ENCODE measurements around the gene CLPSL1.

The CLPSL1 gene

DNA sequence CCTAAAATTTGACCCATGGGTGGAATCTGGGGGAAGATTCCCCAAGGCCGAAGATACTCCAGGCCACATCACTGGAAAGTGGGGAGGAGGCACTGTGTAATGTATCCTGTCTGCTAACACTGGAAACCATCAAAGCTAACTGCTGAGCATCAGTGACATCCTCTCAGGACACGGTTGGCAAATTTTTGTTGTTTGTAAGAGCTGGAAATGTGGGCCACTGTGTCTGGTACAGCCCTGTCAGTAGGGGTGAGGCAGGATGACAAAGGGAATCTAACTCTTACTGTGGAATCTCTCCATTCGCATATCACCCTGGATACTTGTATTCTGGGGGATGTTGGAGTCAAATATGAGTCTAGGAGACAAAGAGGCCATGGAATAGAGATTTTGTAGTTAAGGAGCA lies 21.4 kb upstream of the CLPSL1 start:
- TF ChIP-seq CTCF (IDR thresholded peaks at IDR 0.05; ENCODE audit: borderline replicate concordance, extremely low read depth, low read length, poor library complexity, severe bottlenecking) (no peak), EZH2 (IDR thresholded peaks at IDR 0.05; ENCODE audit: borderline replicate concordance, low read depth, low read length, severe bottlenecking) (no peak)
- DNase-seq (no peak), ATAC-seq (ENCODE audit: insufficient read depth, low read depth) (no peak)
- H2AFZ ChIP-seq (ENCODE audit: low read depth, low read length), result no peak overlapping the region
- H3K9me3 ChIP-seq (ENCODE audit: insufficient read depth, low read length, severe bottlenecking), result no peaks in the 10 kb centered on the region
- H3K4me3 ChIP-seq (ENCODE audit: low read depth in 1 of 2, low read length in 2 of 2), result no peak overlapping the region
- no peak overlapping the region for H3K9ac ChIP-seq (ENCODE audit: low read depth, low read length)
- H3K27me3 ChIP-seq (ENCODE audit: insufficient read depth, low read length, poor library complexity), result peaks cover 10% of the 10 kb centered on the region
- no peaks in the 10 kb centered on the region for H4K20me1 ChIP-seq (ENCODE audit: insufficient read depth, low read length)
- H3K27ac ChIP-seq (ENCODE audit: low read length), result no peak overlapping the region
- no peaks in the 10 kb centered on the region for H3K79me2 ChIP-seq (ENCODE audit: insufficient read depth, low read length)
- no peaks in the 10 kb centered on the region for H3K4me1 ChIP-seq (ENCODE audit: insufficient read depth, low read length)
- no peaks in the 10 kb centered on the region for H3K36me3 ChIP-seq (ENCODE audit: insufficient read depth, low read length)
- H3K4me2 ChIP-seq (ENCODE audit: insufficient read depth, low read length), result no peak overlapping the region

- no peak overlapping the region for H3K4me3 ChIP-seq (ENCODE audit: low read depth in 1 of 2, low read length in 2 of 2)
- H3K27ac ChIP-seq (ENCODE audit: low read length), result no peak overlapping the region
- DNase-seq, result no peak
- no peak for ATAC-seq (ENCODE audit: insufficient read depth, low read depth)
- H3K4me1 ChIP-seq (ENCODE audit: insufficient read depth, low read length), result no peaks in the 10 kb centered on the region
- no peak overlapping the region for H2AFZ ChIP-seq (ENCODE audit: low read depth, low read length)
- no peaks in the 10 kb centered on the region for H4K20me1 ChIP-seq (ENCODE audit: insufficient read depth, low read length)
- H3K27me3 ChIP-seq (ENCODE audit: insufficient read depth, low read length, poor library complexity), result peaks cover 13% of the 10 kb centered on the region
- no peaks in the 10 kb centered on the region for H3K79me2 ChIP-seq (ENCODE audit: insufficient read depth, low read length)
- no peak overlapping the region for H3K9ac ChIP-seq (ENCODE audit: low read depth, low read length)
- no peak for TF ChIP-seq CTCF (IDR thresholded peaks at IDR 0.05; ENCODE audit: borderline replicate concordance, extremely low read depth, low read length, poor library complexity, severe bottlenecking)
- TF ChIP-seq EZH2 (IDR thresholded peaks at IDR 0.05; ENCODE audit: borderline replicate concordance, low read depth, low read length, severe bottlenecking), result no peak
- no peaks in the 10 kb centered on the region for H3K36me3 ChIP-seq (ENCODE audit: insufficient read depth, low read length)
- H3K9me3 ChIP-seq (ENCODE audit: insufficient read depth, low read length, severe bottlenecking), result no peaks in the 10 kb centered on the region
- no peak overlapping the region for H3K4me2 ChIP-seq (ENCODE audit: insufficient read depth, low read length)
Observed at GRCh38 chr6:35765739-35766138, 15.1 kb upstream of the CLPSL1 start.

GRCh38 chr6:35769211-35769610 lies 11.6 kb upstream of the CLPSL1 start:
- no peak overlapping the region for H2AFZ ChIP-seq (ENCODE audit: low read depth, low read length)
- no peaks in the 10 kb centered on the region; the same call in 1 of the 2 replicates for H4K20me1 ChIP-seq (ENCODE audit: insufficient read depth, low read length)
- no peak for TF ChIP-seq EZH2 (IDR thresholded peaks at IDR 0.05; ENCODE audit: borderline replicate concordance, low read depth, low read length, severe bottlenecking)
- no peak for TF ChIP-seq CTCF (IDR thresholded peaks at IDR 0.05; ENCODE audit: borderline replicate concordance, extremely low read depth, low read length, poor library complexity, severe bottlenecking)
- no peak overlapping the region for H3K4me2 ChIP-seq (ENCODE audit: insufficient read depth, low read length)
- no peaks in the 10 kb centered on the region for H3K9me3 ChIP-seq (ENCODE audit: insufficient read depth, low read length, severe bottlenecking)
- H3K9ac ChIP-seq (ENCODE audit: low read depth, low read length), result no peak overlapping the region
- no peak overlapping the region for H3K4me3 ChIP-seq (ENCODE audit: low read depth in 1 of 2, low read length in 2 of 2)
- H3K27me3 ChIP-seq (ENCODE audit: insufficient read depth, low read length, poor library complexity), result peaks cover 4% of the 10 kb centered on the region
- no peak for DNase-seq
- no peak for ATAC-seq (ENCODE audit: insufficient read depth, low read depth)
- H3K27ac ChIP-seq (ENCODE audit: low read length), result no peak overlapping the region
- no peaks in the 10 kb centered on the region for H3K4me1 ChIP-seq (ENCODE audit: insufficient read depth, low read length)
- H3K79me2 ChIP-seq (ENCODE audit: insufficient read depth, low read length), result no peaks in the 10 kb centered on the region
- H3K36me3 ChIP-seq (ENCODE audit: insufficient read depth, low read length), result no peaks in the 10 kb centered on the region

DNA sequence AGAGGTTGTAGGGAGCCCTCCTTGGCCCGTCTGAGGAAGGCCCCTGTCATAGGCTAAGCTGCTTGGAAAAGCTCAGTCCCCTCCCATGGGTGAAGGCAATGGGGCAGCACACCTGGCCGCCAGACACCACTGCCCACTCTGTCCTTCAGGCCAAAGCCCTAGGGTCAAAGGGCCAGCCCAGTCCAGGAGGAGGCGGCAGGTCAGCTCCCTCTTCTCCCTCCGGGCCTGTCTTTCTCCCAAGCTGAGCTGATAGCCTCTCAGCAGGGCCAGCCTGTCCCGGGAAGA lies 9.5 kb upstream of the CLPSL1 start:
- no peaks in the 10 kb centered on the region for H3K4me1 ChIP-seq (ENCODE audit: insufficient read depth, low read length)
- no peaks in the 10 kb centered on the region for H3K9me3 ChIP-seq (ENCODE audit: insufficient read depth, low read length, severe bottlenecking)
- H3K27me3 ChIP-seq (ENCODE audit: insufficient read depth, low read length, poor library complexity), result peaks cover 13% of the 10 kb centered on the region
- H3K36me3 ChIP-seq (ENCODE audit: insufficient read depth, low read length), result no peaks in the 10 kb centered on the region
- no peaks in the 10 kb centered on the region for H3K79me2 ChIP-seq (ENCODE audit: insufficient read depth, low read length)
- H3K4me3 ChIP-seq (ENCODE audit: low read depth in 1 of 2, low read length in 2 of 2), result no peak overlapping the region
- no peaks in the 10 kb centered on the region; the same call in 1 of the 2 replicates for H4K20me1 ChIP-seq (ENCODE audit: insufficient read depth, low read length)
- DNase-seq, result no peak
- no peak overlapping the region for H2AFZ ChIP-seq (ENCODE audit: low read depth, low read length)
- no peak overlapping the region for H3K27ac ChIP-seq (ENCODE audit: low read length)
- H3K4me2 ChIP-seq (ENCODE audit: insufficient read depth, low read length), result no peak overlapping the region
- H3K9ac ChIP-seq (ENCODE audit: low read depth, low read length), result no peak overlapping the region
- ATAC-seq (ENCODE audit: insufficient read depth, low read depth), result no peak
- no peak for TF ChIP-seq CTCF (IDR thresholded peaks at IDR 0.05; ENCODE audit: borderline replicate concordance, extremely low read depth, low read length, poor library complexity, severe bottlenecking)
- no peak for TF ChIP-seq EZH2 (IDR thresholded peaks at IDR 0.05; ENCODE audit: borderline replicate concordance, low read depth, low read length, severe bottlenecking)
